ENCODE measurements around the gene ANAPC15. TPM values are rescaled to one million over a fixed set of nuclear protein-coding genes. Genes with fewer than 3 reads are reported as not detected.

The ANAPC15 gene
- total RNA-seq, 2 experiments from 2014 or later: 70.4 to 71.8 TPM

GRCh38 chr11:72066855-72067254 lies 45.6 kb downstream of the ANAPC15 start:
- Mint-ChIP-seq H3K27me3 (no peaks in the 10 kb centered on the region), H3K9me3 (no peaks in the 10 kb centered on the region), H3K27ac (no peak overlapping the region), H3K36me3 (peaks cover 13% of the 10 kb centered on the region), H3K4me1 (peaks cover 17% of the 10 kb centered on the region), H3K4me3 (no peak overlapping the region)
- DNase-seq: no peak

GRCh38 chr11:72061739-72062396 lies 50.6 kb downstream of the ANAPC15 start:
- no peaks in the 10 kb centered on the region for H3K9me3 Mint-ChIP-seq
- H3K27me3 Mint-ChIP-seq: no peaks in the 10 kb centered on the region
- no peak overlapping the region for H3K4me3 Mint-ChIP-seq
- H3K27ac Mint-ChIP-seq: no peak overlapping the region
- DNase-seq: no peak
- H3K36me3 Mint-ChIP-seq: peaks cover 9% of the 10 kb centered on the region
- H3K4me1 Mint-ChIP-seq: no peaks in the 10 kb centered on the region

Other genes with a start within 250 kb of the ANAPC15 start
- not detected for gene DEFB131B, start 234.2 kb downstream of the ANAPC15 start, total RNA-seq
- gene XNDC1N, start 184.1 kb downstream of the ANAPC15 start, total RNA-seq: 10 to 100 TPM; 10.8 to 12.4 TPM
- gene RNF121, start 183.6 kb downstream of the ANAPC15 start, total RNA-seq: 10 to 100 TPM; 28.3 to 30.7 TPM
- gene IL18BP, start 113.8 kb downstream of the ANAPC15 start, total RNA-seq: 1 to 10 TPM; 6.9 to 7.4 TPM
- 100 to 1,000 TPM; 120 to 121 TPM for gene NUMA1, start 32.2 kb downstream of the ANAPC15 start, total RNA-seq
- 10 to 100 TPM in 1 of 2 experiments, 1 to 10 TPM in 1; 7.0 to 10.0 TPM for gene LRRC51, start 31.8 kb downstream of the ANAPC15 start, total RNA-seq
- gene LAMTOR1, start 9.4 kb downstream of the ANAPC15 start, total RNA-seq: 10 to 100 TPM; 65.5 to 66.2 TPM
- not detected for gene TOMT, start 6.8 kb downstream of the ANAPC15 start, total RNA-seq
- gene FOLR3, start 23.0 kb upstream of the ANAPC15 start, total RNA-seq: not detected
- gene FOLR1, start 79.4 kb upstream of the ANAPC15 start, total RNA-seq: not detected
- not detected for gene FOLR2, start 104.1 kb upstream of the ANAPC15 start, total RNA-seq
- gene INPPL1, start 112.1 kb upstream of the ANAPC15 start, total RNA-seq: 10 to 100 TPM; 69.5 to 71.2 TPM
- not detected for gene PHOX2A, start 131.5 kb upstream of the ANAPC15 start, total RNA-seq

All from activated naive CD8-positive, alpha-beta T cell treated with anti-CD3 and anti-CD28 coated beads for 36 hours (primary cell).